Naive thymus-derived CD4-positive, alpha-beta T cell (primary cell): Measurements from ENCODE around the gene CDC42SE2. TPM values are rescaled to one million over a fixed set of nuclear protein-coding genes. Genes with fewer than 3 reads are reported as not detected.
"Not testable (repeated sequence)": the region's sequence is repeated elsewhere in the genome, so short reads cannot be mapped to it uniquely, and the experiment has no call there.

ENCODE experiments used
- ATAC-seq: fragments of 150-1000 bp; cut with Tn5 transposase; 2 replicates; pipeline ENCODE4 v1.10.0; 2021; ENCODE audit warnings: mild to moderate bottlenecking, moderate library complexity
- CTCF ChIA-PET: fragments of 350-600 bp; sonication (Branson Sonifier 250); formaldehyde crosslinking; loops from one replicate; lab custom pipeline; 2021; ENCODE audit warnings: antibody characterized with exemption; lab: Charles Lee
- POLR2A ChIA-PET: fragments of 350-600 bp; sonication (Branson Sonifier 250); formaldehyde crosslinking; loops from one replicate; lab custom pipeline; 2021; ENCODE audit warnings: antibody characterized with exemption, inconsistent platforms; lab: Charles Lee
- DNase-seq, 9 donors: peaks; one replicate each; pipeline versions ENCODE4 v3.0.0 to v3.0.0-alpha.2; 2020 to 2022; ENCODE audit warnings: mixed read lengths in 1 of 9
- H3K27ac ChIP-seq: one replicate; pipeline ENCODE4 v1.7.0; 2013; ENCODE audit warnings: mild to moderate bottlenecking, low read depth, low read length, moderate library complexity
- H3K27me3 ChIP-seq, 2 donors: one replicate each; pipeline ENCODE4 v1.7.0; 2013; ENCODE audit warnings: low read length in 2 of 2, mild to moderate bottlenecking in 2 of 2, moderate library complexity in 2 of 2; ENCODE audit not compliant: control insufficient read depth in 2 of 2, insufficient read depth in 2 of 2
- H3K36me3 ChIP-seq, 3 experiments: 1 replicate in 2 of 3; 2 replicates in 1 of 3; pipeline ENCODE4 v1.7.0; 2013; ENCODE audit warnings: low read length in 3 of 3, mild to moderate bottlenecking in 3 of 3, moderate library complexity in 1 of 3; ENCODE audit not compliant: insufficient read depth in 3 of 3, control insufficient read depth in 2 of 3
- H3K4me1 ChIP-seq, 2 donors: one replicate each; pipeline ENCODE4 v1.7.0; 2013; ENCODE audit warnings: low read length in 2 of 2, mild to moderate bottlenecking in 2 of 2, moderate library complexity in 1 of 2; ENCODE audit not compliant: control insufficient read depth in 2 of 2, insufficient read depth in 2 of 2
- H3K4me3 ChIP-seq: 2 replicates; pipeline ENCODE4 v1.7.0; 2013; ENCODE audit warnings: mild to moderate bottlenecking, low read length
- H3K9me3 ChIP-seq, 3 experiments: 1 replicate in 2 of 3; 2 replicates in 1 of 3; pipeline ENCODE4 v1.7.0; 2013; ENCODE audit warnings: low read length in 3 of 3; ENCODE audit not compliant: control insufficient read depth in 2 of 3
- H3K27ac Mint-ChIP-seq, 9 donors: one replicate each; pipeline ENCODE4 v1.8.0; 2020 to 2022; ENCODE audit warnings: mixed read lengths in 9 of 9, mild to moderate bottlenecking in 8 of 9, moderate library complexity in 5 of 9, inconsistent platforms in 2 of 9
- H3K27me3 Mint-ChIP-seq, 5 donors: one replicate each; pipeline ENCODE4 v1.8.0; 2021 to 2022; ENCODE audit warnings: mixed read lengths in 5 of 5, mild to moderate bottlenecking in 1 of 5
- H3K36me3 Mint-ChIP-seq, 5 donors: one replicate each; pipeline ENCODE4 v1.8.0; 2020 to 2022; ENCODE audit warnings: mixed read lengths in 5 of 5, mild to moderate bottlenecking in 3 of 5, inconsistent platforms in 1 of 5
- H3K4me1 Mint-ChIP-seq, 7 donors: one replicate each; pipeline ENCODE4 v1.8.0; 2020 to 2022; ENCODE audit warnings: mixed read lengths in 7 of 7, mild to moderate bottlenecking in 3 of 7, inconsistent platforms in 1 of 7
- H3K4me3 Mint-ChIP-seq, 10 donors: one replicate each; pipeline ENCODE4 v1.8.0; 2020 to 2022; ENCODE audit warnings: mild to moderate bottlenecking in 10 of 10, mixed read lengths in 10 of 10, moderate library complexity in 6 of 10, inconsistent platforms in 2 of 10
- H3K9me3 Mint-ChIP-seq, 11 donors: one replicate each; pipeline ENCODE4 v1.8.0; 2020 to 2022; ENCODE audit warnings: mixed read lengths in 11 of 11, mild to moderate bottlenecking in 4 of 11, inconsistent platforms in 1 of 11, moderate library complexity in 1 of 11
- intact Hi-C, 2 donors: fragments of 100-400 bp; cut with micrococcal nuclease; formaldehyde crosslinking; loops; one replicate each; pipeline ENCODE4 v1.15.1; 2023
- polyA plus RNA-seq, 2 donors: library from polyadenylated mRNA; unstranded; fragments of 300-500 nt; fragmentation: Illumina TruSeq; gene quantifications; one replicate each; pipeline ENCODE4 v1.2.3, GENCODE V29; 2021
- total RNA-seq, 6 experiments: library from RNA in 5 of 6; stranded (reverse) in 5 of 6; gene quantifications; 1 replicate in 5 of 6; 2 replicates in 1 of 6; pipeline ENCODE4 v1.2.3 and lab custom pipeline; 2021 to 2026

The CDC42SE2 gene
- total and polyA plus RNA-seq, 7 experiments from 2014 or later: 143 to 482 (median 244) TPM

DNA sequence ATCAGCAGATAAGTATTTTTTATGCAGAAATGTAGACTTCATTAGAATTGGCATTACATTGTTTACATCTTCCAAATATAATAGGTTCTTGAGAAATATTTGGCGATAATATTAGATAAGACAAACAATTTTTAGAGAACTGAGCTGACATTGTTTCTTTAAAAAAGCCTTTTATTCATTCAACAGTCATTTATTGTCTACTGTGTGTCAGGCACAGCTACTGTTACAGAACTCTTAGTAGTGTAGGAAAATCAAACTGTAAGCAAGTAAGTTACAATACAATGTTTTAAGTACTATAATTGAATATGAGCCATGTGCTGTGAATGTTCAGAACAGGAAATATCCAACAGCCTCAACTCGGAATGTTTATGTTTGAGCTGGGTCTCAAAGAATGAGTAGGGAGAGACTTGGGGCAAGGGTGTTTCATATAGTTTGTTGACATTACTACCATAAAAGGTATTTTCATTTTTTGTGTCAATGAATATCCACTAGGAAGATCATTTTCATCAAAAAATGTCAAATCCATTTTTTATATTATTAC lies 114.0 kb downstream of the CDC42SE2 start:
- peaks cover 0 to 5% (median 0%) of the 10 kb centered on the region in 11 donors for H3K9me3 Mint-ChIP-seq
- H3K36me3 Mint-ChIP-seq: peaks cover 3 to 42% (median 21%) of the 10 kb centered on the region in 5 donors
- peaks cover 47 to 100% (median 92%) of the 10 kb centered on the region in 7 donors for H3K4me1 Mint-ChIP-seq
- Histone ChIP-seq H3K27me3 (no peaks in the 10 kb centered on the region), H3K27ac (peak overlapping the region; percentile 97), H3K9me3 (no peaks in the 10 kb centered on the region), H3K36me3 (no peaks in the 10 kb centered on the region), H3K4me3 (no peak overlapping the region), H3K4me1 (peaks cover 82 to 92% of the 10 kb centered on the region in 2 donors)
- ATAC-seq (no peak), DNase-seq (no peak)
- ChIA-PET CTCF (interaction anchor here (0.6 to 2.5 kb wide), 7 partner anchors 15 to 127 kb away, joined by 3 to 8 read pairs (median 4); no protein-coding TSS in a partner anchor), POLR2A (interaction anchor here (0.6 to 3.5 kb wide), 20 partner anchors 9 to 216 kb away, joined by 3 to 48 read pairs (median 4); partner anchors contain the start of gene CDC42SE2)
- no peaks in the 10 kb centered on the region for H3K27me3 Mint-ChIP-seq
- H3K27ac Mint-ChIP-seq: peak overlapping the region; percentile 90 to 99 (median 94)
- intact Hi-C loops: loop anchor here (1.0 to 10.0 kb wide), 4 partner anchors 9 to 1117 kb away; partner anchors contain the start of genes IRF1 (in 1 of the 2) and RAPGEF6 (in 1 of the 2)
- peak overlapping the region in 7 of 10 donors; percentile 37 to 80 (median 56) for H3K4me3 Mint-ChIP-seq

- Mint-ChIP-seq H3K4me1 (peaks cover 46 to 100% (median 92%) of the 10 kb centered on the region in 7 donors), H3K27me3 (no peaks in the 10 kb centered on the region), H3K4me3 (peak overlapping the region; percentile 32 to 82 (median 76)), H3K9me3 (peaks cover 0 to 5% (median 0%) of the 10 kb centered on the region in 11 donors), H3K27ac (peak overlapping the region; percentile 94 to 99 (median 98)), H3K36me3 (peaks cover 3 to 39% (median 15%) of the 10 kb centered on the region in 5 donors)
- intact Hi-C loops: loop anchor here (1.0 to 10.0 kb wide), 9 partner anchors 8 to 1116 kb away; partner anchors contain the start of genes IRF1 (in 1 of the 2) and RAPGEF6 (in 1 of the 2)
- ChIA-PET POLR2A (interaction anchor here (0.7 to 3.5 kb wide), 20 partner anchors 9 to 210 kb away, joined by 3 to 48 read pairs (median 5); partner anchors contain the start of gene CDC42SE2), CTCF (interaction anchor here (0.5 to 2.5 kb wide), 6 partner anchors 17 to 128 kb away, joined by 3 to 8 read pairs (median 4); no protein-coding TSS in a partner anchor)
- peak in 2 of 9 donors; percentile 34 to 51 for DNase-seq
- H3K4me3 ChIP-seq: no peak overlapping the region
- H3K27ac ChIP-seq: peak overlapping the region; percentile 97
- H3K4me1 ChIP-seq: peaks cover 84 to 92% of the 10 kb centered on the region in 2 donors
- peak; percentile 26 for ATAC-seq
- no peaks in the 10 kb centered on the region for H3K27me3 ChIP-seq
- H3K36me3 ChIP-seq: no peaks in the 10 kb centered on the region
- no peaks in the 10 kb centered on the region for H3K9me3 ChIP-seq
Measured at GRCh38 chr5:131378721-131379541, 115.1 kb downstream of the CDC42SE2 start.

DNA sequence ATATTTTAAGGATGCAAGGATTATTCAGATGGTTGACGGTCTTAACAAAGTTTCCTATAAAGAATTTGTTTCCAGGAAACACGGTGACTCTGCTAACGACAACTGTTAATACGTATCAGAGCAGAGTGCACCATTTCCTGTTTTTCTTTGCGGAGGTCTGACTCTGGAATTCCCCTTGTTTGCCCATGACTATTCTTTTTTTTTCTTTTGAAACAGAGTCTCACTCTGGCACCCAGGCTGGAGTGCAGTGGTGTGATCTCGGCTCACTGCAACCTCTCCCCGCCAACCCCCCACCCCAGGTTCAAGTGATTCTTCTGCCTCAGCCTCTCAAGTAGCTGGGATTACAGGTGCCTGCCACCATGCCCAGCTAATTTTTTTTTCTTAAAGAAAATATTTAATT lies 115.9 kb downstream of the CDC42SE2 start:
- ATAC-seq (peak; percentile 82), DNase-seq (peak; percentile 43 to 91 (median 86))
- CTCF ChIA-PET: interaction anchor here (0.5 to 2.5 kb wide), 3 partner anchors 19 to 171 kb away, joined by 3 to 8 read pairs (median 3); no protein-coding TSS in a partner anchor
- Mint-ChIP-seq H3K9me3 (peaks cover 0 to 5% (median 0%) of the 10 kb centered on the region in 11 donors), H3K36me3 (peaks cover 3 to 40% (median 14%) of the 10 kb centered on the region in 5 donors), H3K27ac (peak overlapping the region; percentile 94 to 99 (median 98)), H3K4me3 (peak overlapping the region; percentile 63 to 85 (median 80)), H3K4me1 (peaks cover 50 to 100% (median 95%) of the 10 kb centered on the region in 7 donors), H3K27me3 (no peaks in the 10 kb centered on the region)
- Histone ChIP-seq H3K4me3 (no peak overlapping the region), H3K27ac (peak overlapping the region; percentile 97), H3K36me3 (no peaks in the 10 kb centered on the region), H3K27me3 (no peaks in the 10 kb centered on the region), H3K4me1 (peaks cover 85 to 91% of the 10 kb centered on the region in 2 donors), H3K9me3 (no peaks in the 10 kb centered on the region)
- intact Hi-C loops: loop anchor here (1.0 to 10.0 kb wide), 9 partner anchors 8 to 1115 kb away; partner anchors contain the start of genes IRF1 (in 1 of the 2) and RAPGEF6 (in 1 of the 2)
- POLR2A ChIA-PET: interaction anchor here (0.6 to 3.5 kb wide), 12 partner anchors 13 to 211 kb away, joined by 3 to 48 read pairs (median 5); partner anchors contain the start of gene CDC42SE2

GRCh38 chr5:131380238-131380637 lies 116.4 kb downstream of the CDC42SE2 start:
- DNase-seq, H3K9me3 Mint-ChIP-seq, H3K27me3 Mint-ChIP-seq, H3K36me3 ChIP-seq, H3K9me3 ChIP-seq, ATAC-seq, H3K27me3 ChIP-seq, CTCF ChIA-PET: not testable (repeated sequence)
- Mint-ChIP-seq H3K36me3 (peaks cover 3 to 41% (median 16%) of the 10 kb centered on the region in 5 donors), H3K4me3 (peak overlapping the region; percentile 59 to 85 (median 74)), H3K4me1 (peaks cover 50 to 100% (median 93%) of the 10 kb centered on the region in 7 donors), H3K27ac (peak overlapping the region; percentile 94 to 99 (median 98))
- intact Hi-C loops: loop anchor here in 1 of 2 donors (5.0 kb wide), 1 partner anchor 37 kb away; no protein-coding TSS in a partner anchor
- Histone ChIP-seq H3K27ac (peak overlapping the region; percentile 97), H3K4me3 (peak overlapping the region; percentile 12), H3K4me1 (peaks cover 85 to 87% of the 10 kb centered on the region in 2 donors)
- POLR2A ChIA-PET: interaction anchor here (0.6 to 3.5 kb wide), 11 partner anchors 12 to 217 kb away, joined by 3 to 48 read pairs (median 5); partner anchors contain the start of gene CDC42SE2

GRCh38 chr5:131381021-131381420 lies 117.2 kb downstream of the CDC42SE2 start:
- Histone ChIP-seq H3K9me3 (no peaks in the 10 kb centered on the region), H3K4me3 (peak overlapping the region; percentile 12), H3K27me3 (no peaks in the 10 kb centered on the region), H3K4me1 (peaks cover 82 to 87% of the 10 kb centered on the region in 2 donors), H3K27ac (peak overlapping the region; percentile 97), H3K36me3 (peaks cover 7 to 9% (median 8%) of the 10 kb centered on the region in 3 experiments)
- ChIA-PET CTCF (interaction anchor here (0.9 to 3.7 kb wide), 14 partner anchors 14 to 627 kb away, joined by 3 to 17 read pairs (median 6); partner anchors contain the start of gene HINT1), POLR2A (interaction anchor here (0.9 to 5.2 kb wide), 18 partner anchors 10 to 312 kb away, joined by 3 to 70 read pairs (median 5); partner anchors contain the start of gene CDC42SE2)
- Mint-ChIP-seq H3K27me3 (no peaks in the 10 kb centered on the region), H3K27ac (peak overlapping the region; percentile 94 to 99 (median 98)), H3K4me3 (peak overlapping the region; percentile 64 to 81 (median 72)), H3K4me1 (peaks cover 45 to 100% (median 93%) of the 10 kb centered on the region in 7 donors), H3K36me3 (peaks cover 3 to 39% (median 19%) of the 10 kb centered on the region in 5 donors), H3K9me3 (peaks cover 0 to 5% (median 0%) of the 10 kb centered on the region in 11 donors)
- DNase-seq: no peak
- ATAC-seq: no peak
- intact Hi-C loops: loop anchor here in 1 of 2 donors (5.0 kb wide), 1 partner anchor 36 kb away; no protein-coding TSS in a partner anchor
